Stimulated activated CD8-positive, alpha-beta memory T cell treated with anti-CD3 and anti-CD28 coated beads, Interleukin-4, amount 100 ng/mL, for 48 hours (primary cell): ENCODE measurements around the gene SEMA5B.
A peak's percentile ranks its signal among the peaks of the same experiment; 100 is the strongest.

Experiments
- DNase-seq: peaks from one replicate; pipeline ENCODE4 v3.0.0-alpha.2; 2020

Gene SEMA5B

GRCh38 chr3:122991236-122991985 is 36.2 kb downstream of the SEMA5B start:
- DNase-seq: no peak

- DNase-seq: no peak
Measured at GRCh38 chr3:122989856-122990575, 37.5 kb downstream of the SEMA5B start.

GRCh38 chr3:122988508-122988907 is 39.1 kb downstream of the SEMA5B start:
- DNase-seq: no peak

GRCh38 chr3:122987736-122988319 is 39.7 kb downstream of the SEMA5B start:
- DNase-seq: no peak

- no peak for DNase-seq
Measured at GRCh38 chr3:122987231-122987630, 40.3 kb downstream of the SEMA5B start.

- no peak for DNase-seq
Measured at GRCh38 chr3:122986693-122987179, 40.8 kb downstream of the SEMA5B start.

- no peak for DNase-seq
Measured at GRCh38 chr3:122985539-122985938, 42.0 kb downstream of the SEMA5B start.

- no peak for DNase-seq
Measured at GRCh38 chr3:122984650-122985049, 42.9 kb downstream of the SEMA5B start.

- DNase-seq: no peak
Measured at GRCh38 chr3:122984007-122984406, 43.6 kb downstream of the SEMA5B start.

- DNase-seq: no peak
Measured at GRCh38 chr3:122982216-122983185, 45.1 kb downstream of the SEMA5B start.

- no peak for DNase-seq
Measured at GRCh38 chr3:122979211-122979610, 48.4 kb downstream of the SEMA5B start.

- no peak for DNase-seq
Measured at GRCh38 chr3:122978569-122978968, 49.0 kb downstream of the SEMA5B start.

GRCh38 chr3:122977746-122978466 is 49.7 kb downstream of the SEMA5B start:
- no peak for DNase-seq

- peak; percentile 31 for DNase-seq
Measured at GRCh38 chr3:122975924-122976293, 51.7 kb downstream of the SEMA5B start.

GRCh38 chr3:122975163-122975923 is 52.2 kb downstream of the SEMA5B start:
- DNase-seq: peak; percentile 31

GRCh38 chr3:122974764-122975162 is 52.8 kb downstream of the SEMA5B start:
- DNase-seq: no peak

GRCh38 chr3:122973893-122974615 is 53.5 kb downstream of the SEMA5B start:
- no peak for DNase-seq

- DNase-seq: no peak
Measured at GRCh38 chr3:122972141-122972540, 55.4 kb downstream of the SEMA5B start.

GRCh38 chr3:122969585-122970469 is 57.7 kb downstream of the SEMA5B start:
- DNase-seq: no peak
